Left lung (tissue), 10 donors: ENCODE data around the gene ENTPD3. TPM values are rescaled to one million over a fixed set of nuclear protein-coding genes. Genes with fewer than 3 reads are reported as not detected.

Experiments used
- ATAC-seq: fragments of 200-7000 bp; cut with Tn5 transposase; one replicate; pipeline ENCODE4 v1.9.1; 2020; ENCODE audit warnings: moderate library complexity
- DNase-seq, 4 donors: peaks; one replicate each; pipeline ENCODE4 v3.0.0-alpha.2; 2013 to 2020
- H3K27ac ChIP-seq, 2 donors: fragments of 200-600 bp; sonication (generic) in 1 of 2; one replicate each; pipeline versions ENCODE4 v1.5.0 to v1.8.0; 2020 to 2021
- H3K27me3 ChIP-seq, 2 donors: fragments of 200-600 bp; sonication (generic) in 1 of 2; one replicate each; pipeline versions ENCODE4 v1.5.0 to v1.8.0; 2020 to 2021
- H3K36me3 ChIP-seq, 2 donors: fragments of 200-600 bp; sonication (generic) in 1 of 2; one replicate each; pipeline versions ENCODE4 v1.5.0 to v1.8.0; 2020 to 2021
- H3K4me1 ChIP-seq, 2 donors: fragments of 200-600 bp; one replicate each; pipeline ENCODE4 v1.8.0; 2021
- H3K4me3 ChIP-seq, 2 donors: fragments of 200-600 bp; sonication (generic) in 1 of 2; one replicate each; pipeline versions ENCODE4 v1.5.0 to v1.8.0; 2020 to 2021; ENCODE audit warnings: mild to moderate bottlenecking in 1 of 2
- H3K9me3 ChIP-seq, 2 donors: fragments of 200-600 bp; sonication (generic) in 1 of 2; one replicate each; pipeline versions ENCODE4 v1.5.0 to v1.8.0; 2020 to 2021
- intact Hi-C, 2 donors: fragments of 100-400 bp; cut with DNase I; formaldehyde crosslinking; loops; one replicate each; pipeline versions ENCODE4 v1.11.2 to v1.14.2; 2022
- polyA plus RNA-seq, 6 donors: library from polyadenylated mRNA; unstranded; fragments of 120-200 nt; gene quantifications; one replicate each; pipeline ENCODE4 v1.2.1, GENCODE V29; 2013; ENCODE audit not compliant: insufficient read length in 6 of 6
- total RNA-seq, 2 donors: library from RNA; stranded (reverse); fragmentation: NEBNext Ultra II Directional; extraction: Animal tissue kit (Norgen Biotek cat#: 25700); gene quantifications; one replicate each; pipeline ENCODE4 v1.2.1, GENCODE V29; 2021
- TF ChIP-seq, protein P1 (sequence below), 2 donors: fragments of 200-600 bp; sonication (generic) in 1 of 2; IDR thresholded peaks; one replicate each; pipeline versions ENCODE4 v1.5.0 to v1.8.0; 2021; ENCODE audit warnings: antibody characterized with exemption in 2 of 2
- donor health status: DM: no; HTN: yes; CAD: no.
- donor health status: DM: no; HTN: no; CAD: no.

ENTPD3 gene
- total and polyA plus RNA-seq, 8 donors: 4.5 to 11.9 (median 8.8) TPM

DNA sequence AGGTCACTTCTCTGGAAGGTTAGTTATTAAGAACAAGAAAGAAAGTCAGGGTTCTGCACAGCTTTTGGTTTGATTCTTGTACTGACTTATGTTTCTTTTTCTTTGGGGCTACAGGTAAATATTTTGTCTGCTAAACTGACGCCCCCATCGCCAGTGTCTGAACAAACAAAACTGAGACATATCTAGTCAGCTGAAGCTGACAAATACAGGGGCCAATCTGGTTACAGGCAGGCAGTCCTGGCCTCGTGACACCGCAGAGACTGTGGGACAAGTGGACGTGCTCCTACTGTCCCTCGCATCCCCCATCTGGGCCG is 65.5 kb downstream of the ENTPD3 start:
- H3K36me3 ChIP-seq: no peaks in the 10 kb centered on the region
- intact Hi-C loops: no loop called here
- DNase-seq (no peak), ATAC-seq (peak; percentile 32)
- TF ChIP-seq, protein P1, sequence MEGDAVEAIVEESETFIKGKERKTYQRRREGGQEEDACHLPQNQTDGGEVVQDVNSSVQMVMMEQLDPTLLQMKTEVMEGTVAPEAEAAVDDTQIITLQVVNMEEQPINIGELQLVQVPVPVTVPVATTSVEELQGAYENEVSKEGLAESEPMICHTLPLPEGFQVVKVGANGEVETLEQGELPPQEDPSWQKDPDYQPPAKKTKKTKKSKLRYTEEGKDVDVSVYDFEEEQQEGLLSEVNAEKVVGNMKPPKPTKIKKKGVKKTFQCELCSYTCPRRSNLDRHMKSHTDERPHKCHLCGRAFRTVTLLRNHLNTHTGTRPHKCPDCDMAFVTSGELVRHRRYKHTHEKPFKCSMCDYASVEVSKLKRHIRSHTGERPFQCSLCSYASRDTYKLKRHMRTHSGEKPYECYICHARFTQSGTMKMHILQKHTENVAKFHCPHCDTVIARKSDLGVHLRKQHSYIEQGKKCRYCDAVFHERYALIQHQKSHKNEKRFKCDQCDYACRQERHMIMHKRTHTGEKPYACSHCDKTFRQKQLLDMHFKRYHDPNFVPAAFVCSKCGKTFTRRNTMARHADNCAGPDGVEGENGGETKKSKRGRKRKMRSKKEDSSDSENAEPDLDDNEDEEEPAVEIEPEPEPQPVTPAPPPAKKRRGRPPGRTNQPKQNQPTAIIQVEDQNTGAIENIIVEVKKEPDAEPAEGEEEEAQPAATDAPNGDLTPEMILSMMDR (IDR thresholded peaks at IDR 0.05): no peak
- H3K9me3 ChIP-seq: no peaks in the 10 kb centered on the region
- H3K27ac ChIP-seq: peak overlapping the region; percentile 91 to 93
- H3K27me3 ChIP-seq: no peaks in the 10 kb centered on the region
- peaks cover 6 to 29% of the 10 kb centered on the region in 2 donors for H3K4me1 ChIP-seq
- peak overlapping the region; percentile 57 to 66 for H3K4me3 ChIP-seq

DNA sequence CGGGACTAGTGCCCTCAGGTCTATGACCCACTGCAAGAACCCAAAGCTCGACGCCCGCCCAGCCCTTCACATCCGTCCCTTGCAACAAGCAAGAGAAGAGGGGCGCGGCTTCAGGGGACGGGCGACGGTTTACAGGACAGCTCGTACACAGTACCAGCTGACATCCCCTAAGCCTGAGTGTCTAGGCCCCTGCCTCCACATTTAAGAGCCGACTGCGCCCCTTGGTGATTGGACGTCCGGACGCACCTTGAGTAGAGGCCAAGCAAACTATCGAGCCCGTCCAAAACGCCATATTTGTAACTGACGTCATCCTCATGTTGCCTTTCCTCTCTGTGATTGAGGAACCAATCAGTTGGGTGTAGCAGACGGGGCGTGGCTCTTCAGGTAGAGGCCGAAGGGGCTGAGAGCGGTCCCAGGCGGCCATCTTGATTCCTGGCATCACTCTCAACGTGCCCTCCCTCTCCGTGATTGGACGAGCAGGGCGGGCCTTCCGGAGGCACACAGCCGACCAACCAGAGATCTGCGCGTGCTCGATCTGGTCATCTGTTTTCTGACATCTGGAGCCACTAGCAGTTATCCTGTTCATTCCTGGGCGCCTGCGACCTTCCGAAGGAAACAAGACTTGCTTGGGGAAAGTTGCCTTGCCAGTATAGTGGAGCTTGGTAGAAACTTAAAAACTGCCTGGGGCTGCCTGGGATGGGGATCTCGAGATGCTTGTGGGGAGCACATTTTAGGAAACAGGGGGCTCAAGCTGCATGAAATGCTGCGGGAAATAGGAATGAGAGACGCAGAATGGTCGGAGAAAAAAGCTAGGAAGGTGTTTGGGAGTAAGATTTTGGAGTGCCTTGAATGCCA is 66.1 kb downstream of the ENTPD3 start:
- DNase-seq: peak; percentile 92 to 99 (median 99)
- peak; percentile 96 for ATAC-seq
- H3K36me3 ChIP-seq: no peaks in the 10 kb centered on the region
- peaks cover 9 to 33% of the 10 kb centered on the region in 2 donors for H3K4me1 ChIP-seq
- H3K9me3 ChIP-seq: no peaks in the 10 kb centered on the region
- H3K4me3 ChIP-seq: peak overlapping the region; percentile 57 to 66
- TF ChIP-seq, protein P1 (IDR thresholded peaks at IDR 0.05): no peak
- intact Hi-C loops: no loop called here
- H3K27ac ChIP-seq: peak overlapping the region; percentile 91 to 93
- no peaks in the 10 kb centered on the region for H3K27me3 ChIP-seq

GRCh38 chr3:40453933-40454332 is 66.9 kb downstream of the ENTPD3 start:
- TF ChIP-seq, protein P1 (IDR thresholded peaks at IDR 0.05): no peak
- Histone ChIP-seq H3K4me1 (peaks cover 13 to 42% of the 10 kb centered on the region in 2 donors), H3K9me3 (no peaks in the 10 kb centered on the region), H3K36me3 (peaks cover 0 to 7% of the 10 kb centered on the region in 2 donors), H3K27ac (peak overlapping the region; percentile 91 to 93), H3K27me3 (no peaks in the 10 kb centered on the region), H3K4me3 (peak overlapping the region; percentile 57 to 66)
- no peak for ATAC-seq
- intact Hi-C loops: no loop called here
- no peak for DNase-seq

GRCh38 chr3:40455328-40455727 is 68.3 kb downstream of the ENTPD3 start:
- Histone ChIP-seq H3K27ac (no peak overlapping the region), H3K9me3 (no peaks in the 10 kb centered on the region), H3K4me1 (peaks cover 16 to 54% of the 10 kb centered on the region in 2 donors), H3K36me3 (peaks cover 0 to 21% of the 10 kb centered on the region in 2 donors), H3K27me3 (no peaks in the 10 kb centered on the region), H3K4me3 (no peak overlapping the region)
- TF ChIP-seq, protein P1 (IDR thresholded peaks at IDR 0.05): no peak
- DNase-seq (no peak), ATAC-seq (no peak)
- intact Hi-C loops: no loop called here

- peak overlapping the region; percentile 93 to 95 for H3K4me3 ChIP-seq
- H3K36me3 ChIP-seq: peaks cover 0 to 32% of the 10 kb centered on the region in 2 donors
- intact Hi-C loops: no loop called here
- TF ChIP-seq, protein P1 (IDR thresholded peaks at IDR 0.05): no peak
- H3K9me3 ChIP-seq: no peaks in the 10 kb centered on the region
- no peak for DNase-seq
- H3K27ac ChIP-seq: peak overlapping the region; percentile 82 to 87
- no peak for ATAC-seq
- no peaks in the 10 kb centered on the region for H3K27me3 ChIP-seq
- H3K4me1 ChIP-seq: peaks cover 16 to 63% of the 10 kb centered on the region in 2 donors
Observed at GRCh38 chr3:40456279-40456939, 69.4 kb downstream of the ENTPD3 start.
